GM19193 (cell line): ENCODE measurements around the gene LAMB1.

ENCODE experiments used
- POLR2A ChIP-seq: IDR thresholded peaks from 4 replicates; pipeline ENCODE4 v1.6.1; 2011; ENCODE audit not compliant: insufficient read depth, insufficient read length; ENCODE audit errors: extremely low read depth

LAMB1 gene

GRCh38 chr7:107951172-107951787, 51.7 kb downstream of the LAMB1 start:
- TF ChIP-seq POLR2A, result no peak

DNA sequence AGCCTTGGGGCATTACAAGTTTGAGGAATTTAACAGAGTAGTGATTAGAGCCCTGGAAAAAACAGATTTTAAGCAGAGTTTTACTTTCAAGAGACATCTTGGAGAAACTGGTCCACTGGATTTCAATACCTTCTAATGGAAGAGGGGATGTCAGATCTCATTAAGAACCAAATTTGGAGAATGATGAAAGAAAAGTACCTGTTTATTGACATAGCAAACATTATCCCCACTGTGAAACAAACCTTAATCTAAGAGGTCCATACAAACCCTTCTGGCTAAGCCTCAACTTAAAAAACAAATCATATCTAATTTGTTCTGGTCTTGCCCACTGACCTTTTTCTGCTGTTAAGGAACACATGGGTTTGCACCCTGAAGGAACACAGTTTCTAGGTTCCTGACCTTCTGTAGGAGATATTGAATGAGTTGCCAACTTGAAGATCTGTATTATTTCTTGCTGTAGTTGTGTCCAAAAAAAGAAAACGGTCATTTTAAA, 53.5 kb downstream of the LAMB1 start:
- TF ChIP-seq POLR2A, result no peak

DNA sequence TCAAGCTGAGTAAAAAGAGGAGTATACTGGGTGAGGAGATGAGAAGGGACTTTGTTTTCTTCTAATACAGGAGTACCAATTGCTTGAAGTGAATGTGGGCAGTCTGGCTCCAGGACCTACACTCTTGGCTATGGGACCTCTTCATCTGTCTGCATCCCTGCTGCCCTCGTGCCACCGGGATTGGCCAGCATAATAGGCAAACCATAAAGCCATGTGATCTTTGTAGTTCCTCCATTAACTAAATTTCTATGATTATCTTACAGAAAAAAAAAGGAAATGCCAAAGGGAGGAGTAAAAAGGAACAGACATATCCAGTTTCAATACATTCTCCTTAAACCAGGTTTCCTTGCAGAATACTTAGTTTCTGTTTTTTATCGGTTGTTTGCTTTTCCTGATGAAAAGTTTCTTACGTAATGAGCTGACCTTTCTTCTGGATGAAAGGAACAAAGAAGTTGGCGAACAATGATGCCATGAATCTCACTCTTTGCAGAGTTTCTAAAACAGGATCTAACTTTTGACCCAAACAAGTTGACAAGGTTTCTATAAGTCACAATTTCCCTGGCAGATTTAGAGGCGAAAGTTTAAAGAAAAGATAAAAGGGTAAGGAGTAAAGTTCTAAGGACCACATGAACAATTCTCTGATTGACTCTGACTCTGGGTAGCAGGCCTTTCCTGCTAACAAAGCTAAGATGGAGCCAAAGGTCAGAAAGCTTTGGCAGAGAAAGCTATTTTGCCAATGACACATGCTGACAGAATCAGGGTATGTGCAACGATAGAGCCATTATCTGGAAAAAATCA, 54.1 kb downstream of the LAMB1 start:
- TF ChIP-seq POLR2A, result no peak

DNA sequence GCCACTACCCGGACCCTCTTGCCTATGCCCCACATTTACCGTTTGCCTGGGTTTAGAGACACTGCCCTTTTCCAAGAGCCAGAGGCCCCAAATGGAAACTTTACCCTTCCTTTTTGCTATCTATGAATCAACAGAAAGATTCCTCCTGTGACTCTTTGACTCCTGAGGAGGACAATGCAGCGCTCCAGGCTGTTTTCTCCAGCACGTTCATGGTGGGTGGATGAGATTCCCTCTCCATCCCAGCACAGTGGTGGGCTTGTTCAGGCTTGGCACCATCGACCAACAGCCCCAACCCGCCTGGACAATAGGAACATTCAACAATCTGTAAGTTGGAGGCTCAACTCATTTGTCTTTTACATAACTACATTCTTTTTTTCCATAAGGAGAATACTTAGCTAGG, 56.1 kb downstream of the LAMB1 start:
- no peak for TF ChIP-seq POLR2A

- no peak for TF ChIP-seq POLR2A
These were observed 56.5 kb downstream of the LAMB1 start for GRCh38 chr7:107946451-107946850.

DNA sequence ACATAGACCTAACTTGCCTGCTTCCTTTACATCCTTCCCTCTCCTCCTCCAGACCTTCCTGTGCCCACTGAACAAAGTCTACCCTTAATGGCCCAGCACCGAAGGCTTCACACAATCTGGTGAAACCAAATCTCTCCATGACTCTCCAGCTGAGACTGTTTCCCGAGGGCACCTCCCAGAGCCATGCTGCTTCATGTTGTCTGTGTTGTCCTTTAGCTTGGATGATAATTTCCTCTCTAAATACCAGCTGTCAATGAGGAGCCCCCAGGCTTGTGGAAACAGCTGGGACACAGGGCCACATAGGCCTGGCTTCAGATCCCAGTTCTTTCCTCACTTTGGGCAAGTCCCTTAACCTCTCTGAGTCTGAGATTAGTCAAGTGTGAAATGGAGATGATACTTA, 57.6 kb downstream of the LAMB1 start:
- TF ChIP-seq POLR2A, result no peak

GRCh38 chr7:107944411-107945169, 58.4 kb downstream of the LAMB1 start:
- no peak for TF ChIP-seq POLR2A

GRCh38 chr7:107943018-107943417, 59.9 kb downstream of the LAMB1 start:
- TF ChIP-seq POLR2A, result no peak

GRCh38 chr7:107940951-107941350, 62.0 kb downstream of the LAMB1 start:
- no peak for TF ChIP-seq POLR2A

GRCh38 chr7:107939573-107940489, 63.1 kb downstream of the LAMB1 start:
- no peak for TF ChIP-seq POLR2A

DNA sequence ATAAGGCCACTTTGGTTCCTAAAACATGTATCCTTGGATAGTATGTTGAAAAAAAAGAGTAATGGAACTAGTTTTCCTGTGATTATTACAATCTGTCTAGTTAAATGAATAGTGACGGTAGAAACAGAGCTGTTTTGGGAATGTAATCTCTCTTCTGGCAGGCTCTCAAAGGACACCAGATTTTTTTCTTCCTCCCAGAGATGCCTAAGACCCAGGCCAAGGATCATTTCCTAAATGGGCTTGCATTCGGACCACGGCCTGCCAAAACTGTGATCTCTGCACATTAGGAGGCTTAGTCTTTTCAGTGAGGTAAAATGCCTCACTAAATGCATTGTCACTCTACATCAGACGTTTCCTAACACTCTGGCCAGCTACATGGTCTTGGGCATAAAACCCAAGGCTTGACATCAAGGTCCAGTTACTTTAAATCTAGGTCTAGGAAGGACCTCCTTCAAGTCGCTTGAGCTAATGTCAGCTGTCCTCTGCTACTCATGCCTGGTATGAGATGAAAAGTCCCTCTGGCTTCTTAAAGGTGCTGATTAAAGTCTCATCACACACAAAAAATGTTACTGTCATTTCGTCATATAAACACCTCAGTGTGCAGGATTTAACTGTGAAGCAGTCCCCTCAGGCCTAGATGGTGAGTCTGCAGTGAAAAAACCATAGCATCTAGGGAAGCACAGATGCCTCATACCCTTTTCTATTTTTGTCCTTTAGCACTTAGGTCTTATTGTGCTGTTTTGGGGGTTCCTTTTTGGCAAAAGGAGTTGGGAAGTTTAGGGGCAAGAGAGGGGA, 64.3 kb downstream of the LAMB1 start:
- TF ChIP-seq POLR2A, result no peak

DNA sequence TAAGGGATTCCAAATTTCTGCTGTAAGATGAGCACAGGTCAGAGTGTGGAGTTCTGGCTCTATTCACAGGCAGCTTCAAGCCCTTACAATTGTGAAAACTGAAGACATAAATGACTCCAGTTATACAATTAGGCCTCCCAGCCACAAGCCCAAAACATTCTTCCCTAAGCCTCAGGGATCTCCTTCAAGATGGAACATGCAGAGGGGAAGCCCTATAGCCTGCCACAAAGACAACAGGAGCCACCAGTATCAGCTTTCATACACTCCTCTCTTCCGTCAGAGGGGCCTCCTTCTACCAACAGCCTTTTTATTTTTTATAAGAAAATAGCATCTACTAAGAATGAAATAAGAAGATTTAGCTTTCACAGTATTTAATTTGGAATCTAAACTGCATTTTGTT, 65.4 kb downstream of the LAMB1 start:
- no peak for TF ChIP-seq POLR2A

DNA sequence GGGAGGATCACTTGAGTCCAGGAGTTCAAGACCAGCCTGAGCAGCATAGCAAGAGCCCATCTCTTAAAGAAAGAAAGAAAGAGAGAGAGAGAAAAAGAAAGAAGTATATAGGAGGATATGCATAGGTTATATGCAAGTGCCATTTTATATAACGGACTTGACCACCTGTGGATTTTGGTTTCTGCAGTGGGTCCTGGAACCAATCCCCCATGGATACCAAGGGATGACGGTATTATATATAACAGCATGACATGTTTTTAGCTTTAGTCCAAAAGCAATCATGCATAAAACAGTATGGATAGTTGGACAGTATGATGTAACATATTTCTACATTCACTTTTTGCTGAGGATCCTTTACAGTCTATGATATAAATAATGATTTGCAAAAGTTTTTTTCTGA, 66.6 kb downstream of the LAMB1 start:
- no peak for TF ChIP-seq POLR2A
